K562 (cell line): Measurements from ENCODE around the gene GSTM1. TPM values are rescaled to one million over a fixed set of nuclear protein-coding genes. Genes with fewer than 3 reads are reported as not detected.

Experiments
- ATAC-seq: fragments of 200-7000 bp; cut with Tn5 transposase; 3 replicates; pipeline ENCODE4 v1.9.1; 2020; ENCODE audit warnings: moderate library complexity
- BruUV-seq: library from RNA; stranded (reverse); fragments of 400-500 nt; replicated peaks from 2 replicates; lab custom pipeline; 2021; lab: Mats Ljungman, UMichigan
- CTCF ChIA-PET: fragments of 300-600 bp; formaldehyde crosslinking; extraction: SDS; loops from one replicate; lab custom pipeline; 2021; ENCODE audit warnings: low intra/inter-chr PET ratio; lab: Yijun Ruan, JAX
- POLR2A ChIA-PET: fragments of 300-600, 350-650 bp; sonication (Branson Sonifier 250); formaldehyde crosslinking; extraction: SDS; loops from one replicate; lab custom pipeline; 2021; ENCODE audit warnings: antibody characterized with exemption, inconsistent platforms; lab: Yijun Ruan, JAX
- DNase-seq, 4 experiments: peaks; one replicate each; pipeline versions ENCODE4 v3.0.0 to v3.0.0-alpha.2; 2011 to 2018; ENCODE audit warnings: low spot score in 3 of 4, mixed read lengths in 3 of 4; ENCODE audit errors: extremely low read depth in 1 of 4
- FAIRE-seq: peaks from 2 replicates; lab custom pipeline; 2011; peaks lifted over from hg19 to GRCh38; lab: Jason Lieb, UNC
- H2AFZ ChIP-seq: 2 replicates; pipeline ENCODE4 v1.6.0; 2011; ENCODE audit warnings: low read depth, low read length, control low read depth, inconsistent platforms
- H3K27ac ChIP-seq: fragments of 200-600 bp; 3 replicates; pipeline ENCODE4 v1.8.0; 2011; ENCODE audit warnings: low read depth, mild to moderate bottlenecking, control low read depth, inconsistent platforms, low read length, moderate library complexity, mixed read lengths; ENCODE audit errors: extremely low read depth
- H3K27me3 ChIP-seq, 2 experiments: fragments of 300-600 bp in 1 of 2; 2 replicates in 1 of 2; 3 replicates in 1 of 2; pipeline versions ENCODE4 v1.6.0 to v1.8.0; 2011; ENCODE audit warnings: inconsistent platforms in 2 of 2, low read length in 2 of 2, mild to moderate bottlenecking in 1 of 2, mixed read lengths in 1 of 2, moderate library complexity in 1 of 2; ENCODE audit not compliant: control insufficient read depth in 2 of 2, insufficient read depth in 2 of 2
- H3K36me3 ChIP-seq: fragments of 300-600 bp; 3 replicates; pipeline ENCODE4 v1.8.0; 2011; ENCODE audit warnings: mild to moderate bottlenecking, low read length, inconsistent platforms; ENCODE audit not compliant: control insufficient read depth, insufficient read depth
- H3K4me1 ChIP-seq, 2 experiments: fragments of 200-600 bp in 1 of 2; replicated peaks in 1 of 2; 2 replicates in 1 of 2; 3 replicates in 1 of 2; pipeline versions ENCODE4 v1.5.1 to v1.8.0; 2011; ENCODE audit warnings: inconsistent platforms in 2 of 2, low read length in 2 of 2, mild to moderate bottlenecking in 1 of 2, mixed read lengths in 1 of 2, moderate library complexity in 1 of 2; ENCODE audit not compliant: control insufficient read depth in 2 of 2, insufficient read depth in 2 of 2
- H3K4me2 ChIP-seq: 2 replicates; pipeline ENCODE4 v1.6.1; 2011; ENCODE audit warnings: low read length, control low read depth, inconsistent platforms, mixed read lengths; ENCODE audit not compliant: insufficient read depth
- H3K4me3 ChIP-seq: fragments of 200-600 bp; sonication (generic), shearing (Covaris generic); 2 replicates; pipeline ENCODE4 v1.5.1; 2016; ENCODE audit warnings: control low read depth, inconsistent platforms
- H3K79me2 ChIP-seq: fragments of 200-600 bp; 3 replicates; pipeline ENCODE4 v1.8.0; 2011; ENCODE audit warnings: low read length, inconsistent platforms; ENCODE audit not compliant: control insufficient read depth, insufficient read depth
- H3K9ac ChIP-seq, 2 experiments: 2 replicates each; pipeline versions ENCODE4 v1.6.0 to v1.6.1; 2011; ENCODE audit warnings: low read depth in 2 of 2, low read length in 2 of 2, control low read depth in 1 of 2, inconsistent platforms in 1 of 2, mild to moderate bottlenecking in 1 of 2, mixed read lengths in 1 of 2; ENCODE audit not compliant: insufficient read depth in 1 of 2
- H3K9me1 ChIP-seq: one replicate; pipeline ENCODE4 v1.6.0; 2011; ENCODE audit warnings: inconsistent platforms, mild to moderate bottlenecking, low read length, moderate library complexity; ENCODE audit not compliant: control insufficient read depth, insufficient read depth
- H3K9me3 ChIP-seq: replicated peaks from 2 replicates; pipeline ENCODE4 v1.5.1; 2011; ENCODE audit warnings: low read depth, low read length, inconsistent platforms; ENCODE audit not compliant: control insufficient read depth, insufficient read depth
- H4K20me1 ChIP-seq: replicated peaks from 2 replicates; pipeline ENCODE4 v1.6.1; 2011; ENCODE audit warnings: low read length, inconsistent platforms, mixed read lengths; ENCODE audit not compliant: control insufficient read depth, insufficient read depth
- CCNT2 ChIP-seq: IDR thresholded peaks from 2 replicates; pipeline ENCODE4 v1.6.1; 2011; ENCODE audit warnings: borderline replicate concordance, low read depth, mild to moderate bottlenecking, moderate library complexity, mixed read lengths, low read length; ENCODE audit not compliant: insufficient read length; ENCODE audit errors: extremely low read depth
- CEBPB ChIP-seq: fragments of 450-650 bp; IDR thresholded peaks from 2 replicates; pipeline ENCODE4 v1.6.1; 2016; ENCODE audit warnings: missing genetic modification characterization, missing compliant biosample characterization
- CEBPG ChIP-seq, 3 experiments: fragments of 200-800 bp in 1 of 3; sonication (Bioruptor generic) in 1 of 3; sonication (generic) in 1 of 3; formaldehyde crosslinking in 1 of 3; IDR thresholded peaks in 2 of 3; conservative IDR thresholded peaks in 1 of 3; 2 replicates each; pipeline versions ENCODE4 v1.6.1 to v1.8.0; 2016 to 2022; ENCODE audit warnings: missing compliant biosample characterization in 2 of 3, missing genetic modification characterization in 2 of 3, mild to moderate bottlenecking in 1 of 3, missing genetic modification reagents in 1 of 3
- FOXK2 ChIP-seq, 2 experiments: fragments of 450-650 bp; IDR thresholded peaks in 1 of 2; conservative IDR thresholded peaks in 1 of 2; 2 replicates each; pipeline ENCODE4 v1.6.1; 2016; ENCODE audit warnings: low read depth in 2 of 2, mild to moderate bottlenecking in 1 of 2
- STAT6 ChIP-seq: sonication (generic); formaldehyde crosslinking; IDR thresholded peaks from 2 replicates; pipeline ENCODE4 v1.8.1; 2023; ENCODE audit warnings: mild to moderate bottlenecking, missing genetic modification reagents
- ZNF3 ChIP-seq: fragments of 250-450 bp; sonication (Bioruptor Pico); IDR thresholded peaks from 2 replicates; pipeline ENCODE4 v1.5.0; 2021; ENCODE audit warnings: mild to moderate bottlenecking, moderate library complexity
- WGBS: fragments of 100-300 bp; shearing (Covaris generic); methylation state at CpG from one replicate; pipeline ENCODE4 v1.1.6; 2016; ENCODE audit warnings: low coverage, mixed read lengths; ENCODE audit not compliant: insufficient coverage; ENCODE audit errors: missing lambda C conversion rate; 5-methylcytosine and 5-hydroxymethylcytosine counted together
- in situ Hi-C: fragments of 300-500 bp; cut with MboI; formaldehyde crosslinking; loops from 4 replicates; pipeline ENCODE4 v1.15.0; 2018; ENCODE audit warnings: inconsistent platforms, mixed read lengths
- intact Hi-C: fragments of 100-400 bp; cut with micrococcal nuclease; formaldehyde crosslinking; loops from 2 replicates; pipeline ENCODE4 v1.14.2; 2022
- polyA plus RNA-seq, 8 experiments: library from polyadenylated mRNA; depleted of rRNA in 4 of 8; stranded (reverse) in 5 of 8; unstranded in 3 of 8; fragments of >200 nt; fragmentation: Nextera tagmentation in 2 of 8; fragmentation: Illumina TruSeq in 1 of 8; extraction: Ambion mirVana in 2 of 8; extraction: Trizol in 1 of 8; gene quantifications; 2 replicates each; pipeline versions ENCODE4 v1.2.1 to v1.2.3, GENCODE V29; 2011 to 2014; ENCODE audit warnings: inconsistent platforms in 1 of 8, missing spikeins in 1 of 8
- total RNA-seq, 7 experiments: library from RNA; depleted of rRNA in 6 of 7; stranded (reverse); fragments of >200 nt in 6 of 7; fragmentation: Illumina TruSeq in 2 of 7; extraction: Trizol in 2 of 7; gene quantifications; 2 replicates each; pipeline versions ENCODE4 v1.2.1 to v1.2.3, GENCODE V29; 2011 to 2021; ENCODE audit warnings: low replicate concordance in 1 of 7
- TF ChIP-seq, protein P1 (sequence below): fragments of 450-650 bp; IDR thresholded peaks from 2 replicates; pipeline ENCODE4 v1.6.1; 2016; ENCODE audit warnings: missing biosample characterization, missing genetic modification characterization
- TF ChIP-seq, protein P2 (sequence below), 2 experiments: fragments of 450-650 bp in 1 of 2; sonication (generic) in 1 of 2; formaldehyde crosslinking in 1 of 2; IDR thresholded peaks in 1 of 2; conservative IDR thresholded peaks in 1 of 2; 2 replicates each; pipeline versions ENCODE4 v1.6.1 to v1.8.1; 2016 to 2023; ENCODE audit warnings: mild to moderate bottlenecking in 2 of 2, moderate library complexity in 2 of 2, inconsistent platforms in 1 of 2, missing genetic modification reagents in 1 of 2

GSTM1 gene
- total and polyA plus RNA-seq, 9 of the 15 experiments (the other 6 are each of a cell fraction or from before 2014, with no cell fraction given): not detected

DNA sequence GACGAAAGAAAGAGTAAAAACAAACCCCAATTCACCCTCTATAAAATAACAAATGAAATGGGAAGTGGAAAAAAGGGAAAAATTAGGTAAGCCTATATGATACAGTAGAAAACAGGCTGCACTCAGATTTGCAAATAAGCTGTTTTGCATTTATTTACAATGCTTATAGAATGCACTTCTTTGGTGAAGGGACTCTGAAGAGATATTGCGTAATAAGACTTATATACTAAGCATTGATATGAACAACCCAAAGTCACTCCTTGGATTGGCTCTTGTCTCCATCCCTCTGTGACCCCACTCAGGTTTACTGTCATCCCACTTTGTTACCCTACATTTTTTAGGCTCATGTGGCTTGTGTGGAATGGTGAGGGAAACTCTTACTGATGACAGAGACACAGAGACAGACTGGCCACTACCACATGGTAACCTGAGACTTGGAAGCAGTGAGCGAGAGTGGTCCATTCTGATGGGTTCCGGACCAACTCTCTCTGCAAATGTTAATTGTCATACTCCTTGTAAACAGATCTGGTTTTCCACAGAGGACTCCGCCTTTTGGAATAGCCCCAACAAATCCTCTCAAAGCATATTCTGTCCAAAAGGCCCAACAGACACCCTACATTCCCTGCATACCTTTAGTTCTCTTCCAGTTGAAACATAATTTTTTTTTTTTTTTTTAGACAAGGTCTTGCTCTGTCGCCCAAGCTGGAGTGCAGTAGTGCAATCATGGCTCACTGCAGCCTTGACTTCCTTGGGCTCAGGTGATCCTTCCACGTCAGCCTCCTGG lies 35.5 kb downstream of the GSTM1 start:
- BruUV-seq: no TSS peak
- in situ Hi-C loops (no loop called here), intact Hi-C loops (no loop called here)
- no peak overlapping the region for H3K4me2 ChIP-seq
- no peaks in the 10 kb centered on the region for H3K79me2 ChIP-seq
- CTCF ChIA-PET: no interaction called here
- H2AFZ ChIP-seq: no peak overlapping the region
- H3K4me3 ChIP-seq: no peak overlapping the region
- no peaks in the 10 kb centered on the region for H3K9me1 ChIP-seq
- no peaks in the 10 kb centered on the region for H3K36me3 ChIP-seq
- no peaks in the 10 kb centered on the region for H3K27me3 ChIP-seq
- TF ChIP-seq CCNT2 (no peak), STAT6 (CRISPR knock-in tag) (no peak), CEBPG (CRISPR knock-in tag; IDR thresholded peaks at IDR 0.05) (peak; percentile 64; the same call in 1 of the 2 replicates), CEBPG (tag; conservative IDR thresholded peaks at IDR 0.05 in 1 of 2, IDR thresholded peaks at IDR 0.05 in 1 of 2) (peak; percentile 84 to 99), ZNF3 (CRISPR knock-in tag) (no peak), FOXK2 (conservative IDR thresholded peaks at IDR 0.05 in 1 of 2, IDR thresholded peaks at IDR 0.05 in 1 of 2; ENCODE audit: low read depth in 2 of 2) (no peak), CEBPB (tag) (peak; percentile 98)
- TF ChIP-seq, protein P1, sequence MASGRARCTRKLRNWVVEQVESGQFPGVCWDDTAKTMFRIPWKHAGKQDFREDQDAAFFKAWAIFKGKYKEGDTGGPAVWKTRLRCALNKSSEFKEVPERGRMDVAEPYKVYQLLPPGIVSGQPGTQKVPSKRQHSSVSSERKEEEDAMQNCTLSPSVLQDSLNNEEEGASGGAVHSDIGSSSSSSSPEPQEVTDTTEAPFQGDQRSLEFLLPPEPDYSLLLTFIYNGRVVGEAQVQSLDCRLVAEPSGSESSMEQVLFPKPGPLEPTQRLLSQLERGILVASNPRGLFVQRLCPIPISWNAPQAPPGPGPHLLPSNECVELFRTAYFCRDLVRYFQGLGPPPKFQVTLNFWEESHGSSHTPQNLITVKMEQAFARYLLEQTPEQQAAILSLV: peak; percentile 79
- TF ChIP-seq, protein P2, sequence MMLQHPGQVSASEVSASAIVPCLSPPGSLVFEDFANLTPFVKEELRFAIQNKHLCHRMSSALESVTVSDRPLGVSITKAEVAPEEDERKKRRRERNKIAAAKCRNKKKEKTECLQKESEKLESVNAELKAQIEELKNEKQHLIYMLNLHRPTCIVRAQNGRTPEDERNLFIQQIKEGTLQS (IDR thresholded peaks at IDR 0.05): 0 out of 2 replicates have a peak, but pooled peaks have one; percentile 31
- TF ChIP-seq, protein P2 (CRISPR knock-in tag; conservative IDR thresholded peaks at IDR 0.05): no peak
- H4K20me1 ChIP-seq: no peaks in the 10 kb centered on the region
- ATAC-seq (no peak), DNase-seq (no peak), FAIRE-seq (no peak)
- WGBS: 65% methylated on average over 7 of the region's 7 CpGs
- H3K27ac ChIP-seq: no peak overlapping the region
- H3K9ac ChIP-seq: no peak overlapping the region
- peaks cover 11% of the 10 kb centered on the region for H3K9me3 ChIP-seq
- POLR2A ChIA-PET: interaction anchor here (0.5 to 0.6 kb wide), 2 partner anchors 28 to 307 kb away, joined by 3 read pairs; no protein-coding TSS in a partner anchor
- H3K4me1 ChIP-seq: peaks cover 5 to 31% of the 10 kb centered on the region in 2 experiments; a peak in 4 of 5 replicates
